MG63 (cell line): Measurements from ENCODE around the gene CYP27B1. TPM values are rescaled to one million over a fixed set of nuclear protein-coding genes. Genes with fewer than 3 reads are reported as not detected.

Experiments used
- DNase-seq: peaks from one replicate; pipeline ENCODE4 v3.0.0-alpha.2; 2020
- H3K27me3 ChIP-seq: fragments of 250-450 bp; sonication (Bioruptor Pico); 2 replicates; pipeline ENCODE4 v1.5.1; 2020; ENCODE audit warnings: mild to moderate bottlenecking, moderate library complexity
- H3K36me3 ChIP-seq: fragments of 250-450 bp; sonication (Bioruptor Pico); 2 replicates; pipeline ENCODE4 v1.5.1; 2020; ENCODE audit warnings: mild to moderate bottlenecking, moderate library complexity
- H3K4me3 ChIP-seq: fragments of 250-450 bp; sonication (Bioruptor Pico); 2 replicates; pipeline ENCODE4 v1.5.1; 2020; ENCODE audit warnings: mild to moderate bottlenecking, moderate library complexity
- H3K9me3 ChIP-seq: fragments of 250-450 bp; sonication (Bioruptor Pico); 2 replicates; pipeline ENCODE4 v1.5.1; 2020; ENCODE audit warnings: mild to moderate bottlenecking, moderate library complexity
- total RNA-seq: library from RNA; depleted of rRNA; stranded (reverse); fragments of >200 nt; shearing (Covaris generic); gene quantifications from 2 replicates; pipeline ENCODE4 v1.2.3, GENCODE V29; 2014; ENCODE audit warnings: low replicate concordance

Gene CYP27B1
- total RNA-seq, 1 experiment from 2014 or later: not detected

DNA sequence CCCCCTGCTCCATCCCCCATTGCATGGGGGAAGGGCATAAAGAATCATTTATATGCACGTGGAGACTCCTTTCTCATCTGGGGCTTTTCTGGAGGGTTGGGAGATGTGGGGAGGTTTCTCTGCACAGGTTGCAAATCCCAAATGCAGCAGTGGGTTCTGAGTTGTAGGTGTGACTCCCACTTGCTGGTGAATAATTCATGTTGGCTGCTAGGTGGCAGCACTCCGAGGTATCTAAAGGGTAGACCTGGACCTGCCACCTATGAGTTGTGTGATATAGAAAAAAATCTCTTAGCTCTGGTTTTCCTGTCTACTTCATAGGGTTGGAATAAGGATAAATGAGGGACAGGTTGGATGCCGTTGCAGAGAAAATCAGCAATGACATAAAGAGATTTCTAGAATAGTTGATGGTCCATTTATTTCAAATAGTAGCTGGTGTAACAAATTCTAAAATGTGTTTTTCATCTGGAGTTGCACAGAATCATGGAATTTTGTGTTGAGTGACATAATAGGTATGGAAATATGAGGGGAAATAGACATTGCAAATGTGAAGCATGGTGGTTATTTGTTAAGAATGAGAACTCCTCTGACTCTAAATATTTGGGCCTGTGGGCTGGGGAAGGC, 7.4 kb downstream of the CYP27B1 start:
- Histone ChIP-seq H3K4me3 (no peak overlapping the region), H3K27me3 (peaks cover 10% of the 10 kb centered on the region), H3K9me3 (no peaks in the 10 kb centered on the region), H3K36me3 (no peaks in the 10 kb centered on the region)
- DNase-seq: no peak

DNA sequence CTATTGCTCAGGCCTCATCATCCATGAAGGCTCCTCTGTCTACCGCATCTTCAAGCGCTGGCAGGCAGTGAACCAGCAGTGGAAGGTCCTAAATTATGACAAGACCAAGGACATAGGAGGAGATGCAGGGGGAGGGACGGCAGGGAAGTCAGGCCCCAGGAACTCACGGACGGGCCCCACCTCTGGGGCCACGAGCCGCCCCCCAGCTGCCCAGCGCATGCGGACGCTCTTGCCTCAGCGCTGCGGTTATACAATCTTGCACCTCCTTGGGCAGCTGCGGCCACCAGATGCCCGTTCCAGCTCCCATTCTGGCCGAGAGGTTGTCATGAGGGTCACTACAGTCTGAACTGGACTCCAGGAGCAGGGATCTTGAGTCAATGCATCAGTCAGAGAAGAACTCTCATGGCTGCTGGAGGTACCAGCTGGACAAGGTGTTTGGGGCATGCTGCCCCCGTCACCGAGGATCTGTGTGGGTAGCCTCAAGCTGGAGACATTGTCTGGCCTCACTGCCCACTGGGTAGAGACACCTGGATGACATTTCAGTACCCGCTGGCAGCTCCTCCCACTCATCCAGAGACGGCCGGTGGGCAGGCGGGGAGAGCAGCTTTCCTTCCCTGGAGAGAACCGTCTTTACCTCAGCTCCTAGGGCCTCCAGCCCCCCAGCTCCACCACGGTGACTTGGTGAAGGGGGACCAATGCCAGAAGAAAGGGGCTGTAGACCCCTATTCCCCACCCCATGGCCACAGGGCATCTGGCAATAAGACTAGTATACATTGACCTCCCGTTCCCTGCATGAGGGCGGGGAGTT, 8.1 kb downstream of the CYP27B1 start:
- Histone ChIP-seq H3K27me3 (peaks cover 3% of the 10 kb centered on the region; the same call in 1 of the 2 replicates), H3K36me3 (no peaks in the 10 kb centered on the region), H3K4me3 (no peak overlapping the region), H3K9me3 (no peaks in the 10 kb centered on the region)
- DNase-seq: no peak

DNA sequence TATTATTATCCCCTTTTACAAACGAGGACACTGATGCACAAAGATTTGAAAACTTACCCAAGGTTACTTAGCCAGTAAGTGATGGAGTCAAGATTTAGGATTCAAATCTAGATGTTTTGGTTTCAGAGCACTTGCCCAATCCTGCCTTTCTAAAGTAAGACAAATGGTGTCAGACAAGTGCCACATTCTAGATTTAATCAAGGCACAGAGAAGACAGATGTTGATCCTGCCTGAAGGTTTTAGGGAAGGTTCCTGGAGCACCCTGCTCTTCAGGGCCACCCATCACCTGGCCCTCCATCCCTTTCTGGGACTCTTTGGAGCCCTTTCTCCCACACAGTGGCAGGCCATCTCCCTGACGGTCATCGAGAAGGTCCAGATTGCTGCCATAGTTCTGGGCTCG, 9.1 kb downstream of the CYP27B1 start:
- no peaks in the 10 kb centered on the region for H3K36me3 ChIP-seq
- no peak overlapping the region for H3K4me3 ChIP-seq
- no peaks in the 10 kb centered on the region for H3K9me3 ChIP-seq
- peaks cover 2% of the 10 kb centered on the region; the same call in 1 of the 2 replicates for H3K27me3 ChIP-seq
- no peak for DNase-seq

- H3K9me3 ChIP-seq: no peaks in the 10 kb centered on the region
- no peak overlapping the region; the same call in 1 of the 2 replicates for H3K4me3 ChIP-seq
- H3K27me3 ChIP-seq: peaks cover 2% of the 10 kb centered on the region; the same call in 1 of the 2 replicates
- no peak for DNase-seq
- no peaks in the 10 kb centered on the region for H3K36me3 ChIP-seq
Observed at GRCh38 chr12:57756406-57757341, 10.2 kb downstream of the CYP27B1 start.

- H3K9me3 ChIP-seq: no peaks in the 10 kb centered on the region
- H3K4me3 ChIP-seq: peak overlapping the region; percentile 35
- H3K27me3 ChIP-seq: peaks cover 2% of the 10 kb centered on the region; the same call in 1 of the 2 replicates
- peaks cover 8% of the 10 kb centered on the region for H3K36me3 ChIP-seq
- no peak for DNase-seq
Observed at GRCh38 chr12:57755454-57756372, 11.2 kb downstream of the CYP27B1 start.

- peaks cover 14% of the 10 kb centered on the region for H3K36me3 ChIP-seq
- peaks cover 2% of the 10 kb centered on the region; the same call in 1 of the 2 replicates for H3K27me3 ChIP-seq
- DNase-seq: no peak
- H3K9me3 ChIP-seq: no peaks in the 10 kb centered on the region
- H3K4me3 ChIP-seq: peak overlapping the region; percentile 36
Observed at GRCh38 chr12:57755194-57755453, 11.8 kb downstream of the CYP27B1 start.

DNA sequence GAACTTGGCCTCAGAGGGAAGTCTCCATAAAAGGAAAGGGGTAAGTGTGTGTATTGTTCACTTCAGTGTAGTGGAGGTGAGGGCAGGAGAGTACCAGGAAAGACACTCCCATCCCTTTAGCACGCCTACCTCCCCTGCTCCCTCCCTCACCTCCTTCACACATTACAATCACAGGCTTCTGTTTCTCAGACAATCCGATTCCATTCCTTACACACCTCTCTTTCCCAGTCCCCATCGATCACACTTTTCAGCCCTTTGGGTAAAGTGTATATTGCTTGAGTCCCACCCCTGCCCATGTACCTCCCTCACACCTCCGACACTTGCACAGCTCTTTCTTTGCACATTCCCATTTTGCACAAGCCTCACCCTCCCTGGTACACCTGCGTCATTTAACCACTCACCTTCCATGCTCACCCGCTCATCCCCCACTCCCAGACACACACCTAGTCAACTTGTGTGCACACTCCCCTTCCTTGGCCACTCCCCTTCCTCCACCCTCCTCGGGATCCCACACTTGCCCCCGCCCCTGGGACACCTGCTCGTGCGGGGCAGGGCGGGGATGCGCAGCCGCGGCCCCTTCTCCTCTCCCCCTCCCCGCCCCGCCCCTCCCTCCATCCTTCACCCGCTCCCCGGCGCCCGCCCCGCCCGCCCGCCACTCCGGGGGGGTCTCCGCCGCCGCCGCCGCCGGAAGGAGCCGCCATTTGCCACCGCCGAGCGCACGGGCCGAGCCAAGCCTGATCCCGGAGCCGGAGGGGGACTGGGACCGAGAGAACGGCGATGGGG, 12.3 kb downstream of the CYP27B1 start, which contains the start of gene MARCHF9:
Gene MARCHF9, plus strand, starts transcription at position 693 of the 783 bp plus-strand sequence. CDS start 426 bp downstream, outside the sequence.
- Histone ChIP-seq H3K36me3 (peaks cover 17% of the 10 kb centered on the region), H3K27me3 (peaks cover 2% of the 10 kb centered on the region; the same call in 1 of the 2 replicates), H3K4me3 (peak within 1 kb of the TSS; percentile 36), H3K9me3 (no peaks in the 10 kb centered on the region)
- peak; percentile 40 for DNase-seq

GRCh38 chr12:57753756-57754337, 13.0 kb downstream of the CYP27B1 start:
- H3K4me3 ChIP-seq: no peak overlapping the region; the same call in 1 of the 2 replicates
- H3K36me3 ChIP-seq: peaks cover 24% of the 10 kb centered on the region
- DNase-seq: no peak
- H3K27me3 ChIP-seq: peaks cover 2% of the 10 kb centered on the region; the same call in 1 of the 2 replicates
- H3K9me3 ChIP-seq: no peaks in the 10 kb centered on the region

GRCh38 chr12:57752668-57753000, 14.2 kb downstream of the CYP27B1 start:
- H3K36me3 ChIP-seq: peaks cover 35% of the 10 kb centered on the region
- peaks cover 2% of the 10 kb centered on the region; the same call in 1 of the 2 replicates for H3K27me3 ChIP-seq
- H3K9me3 ChIP-seq: no peaks in the 10 kb centered on the region
- DNase-seq: no peak
- peak overlapping the region; percentile 80 for H3K4me3 ChIP-seq

DNA sequence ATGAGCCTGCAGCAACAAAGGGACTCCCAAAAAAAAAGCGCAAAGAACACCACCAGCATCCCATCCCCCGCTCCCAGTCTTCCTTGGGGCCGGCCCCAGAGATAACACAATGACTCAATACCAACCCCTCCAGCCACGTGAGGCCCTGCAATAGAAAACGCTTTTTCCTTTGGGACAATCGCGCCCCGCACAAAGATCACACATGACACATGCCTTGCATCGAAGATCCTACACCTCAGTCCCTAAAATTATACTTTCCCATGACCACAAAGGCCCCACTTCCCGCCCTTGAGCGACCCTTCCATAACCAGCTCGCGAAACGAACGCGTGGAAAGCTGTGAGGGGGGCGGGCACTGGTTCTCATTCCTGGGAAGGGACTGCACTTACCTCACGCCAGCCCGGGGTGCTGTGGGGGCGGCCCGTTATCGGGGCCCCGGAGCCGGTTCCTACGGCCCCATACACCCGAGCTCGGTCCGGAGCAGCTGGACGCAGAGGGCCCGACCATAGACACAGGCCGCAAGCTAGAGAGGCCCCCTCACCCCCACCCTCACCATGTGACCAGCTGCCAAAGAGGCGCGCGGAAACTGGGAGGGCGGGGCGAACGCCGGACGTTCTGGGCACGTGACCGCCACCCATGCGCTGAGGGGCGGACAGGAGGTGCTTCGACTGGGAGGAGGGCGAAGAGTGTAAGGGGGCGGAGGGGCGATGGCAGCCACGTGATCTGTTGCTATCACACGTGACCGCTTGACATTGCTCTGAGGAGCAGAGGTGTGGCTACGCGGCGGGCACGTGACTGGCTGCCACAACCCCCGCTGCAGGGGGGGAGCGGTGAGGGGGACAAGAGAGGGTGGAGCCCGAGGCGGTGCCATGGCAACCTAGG, 14.8 kb downstream of the CYP27B1 start, which contains the start of gene CDK4:
Gene CDK4, minus strand, starts transcription at position 523 of the 880 bp plus-strand sequence. CDS start 593 bp downstream, outside the sequence.
- Histone ChIP-seq H3K36me3 (peaks cover 41% of the 10 kb centered on the region), H3K9me3 (no peaks in the 10 kb centered on the region), H3K27me3 (peaks cover 2% of the 10 kb centered on the region; the same call in 1 of the 2 replicates), H3K4me3 (peak within 1 kb of the TSS; percentile 80)
- DNase-seq: peak; percentile 99

DNA sequence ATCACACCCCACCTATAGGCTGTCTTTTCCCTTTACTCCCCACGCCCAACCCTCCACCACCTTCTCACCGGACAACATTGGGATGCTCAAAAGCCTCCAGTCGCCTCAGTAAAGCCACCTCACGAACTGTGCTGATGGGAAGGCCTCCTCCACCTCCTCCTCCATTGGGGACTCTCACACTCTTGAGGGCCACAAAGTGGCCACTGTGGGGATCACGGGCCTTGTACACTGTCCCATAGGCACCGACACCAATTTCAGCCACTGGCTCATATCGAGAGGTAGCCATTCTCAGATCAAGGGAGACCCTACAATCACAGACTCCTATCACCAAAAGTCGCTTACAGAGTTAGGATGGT, 15.5 kb downstream of the CYP27B1 start:
- H3K27me3 ChIP-seq: peaks cover 2% of the 10 kb centered on the region; the same call in 1 of the 2 replicates
- peak overlapping the region; percentile 80 for H3K4me3 ChIP-seq
- peaks cover 41% of the 10 kb centered on the region for H3K36me3 ChIP-seq
- no peak for DNase-seq
- H3K9me3 ChIP-seq: no peaks in the 10 kb centered on the region

DNA sequence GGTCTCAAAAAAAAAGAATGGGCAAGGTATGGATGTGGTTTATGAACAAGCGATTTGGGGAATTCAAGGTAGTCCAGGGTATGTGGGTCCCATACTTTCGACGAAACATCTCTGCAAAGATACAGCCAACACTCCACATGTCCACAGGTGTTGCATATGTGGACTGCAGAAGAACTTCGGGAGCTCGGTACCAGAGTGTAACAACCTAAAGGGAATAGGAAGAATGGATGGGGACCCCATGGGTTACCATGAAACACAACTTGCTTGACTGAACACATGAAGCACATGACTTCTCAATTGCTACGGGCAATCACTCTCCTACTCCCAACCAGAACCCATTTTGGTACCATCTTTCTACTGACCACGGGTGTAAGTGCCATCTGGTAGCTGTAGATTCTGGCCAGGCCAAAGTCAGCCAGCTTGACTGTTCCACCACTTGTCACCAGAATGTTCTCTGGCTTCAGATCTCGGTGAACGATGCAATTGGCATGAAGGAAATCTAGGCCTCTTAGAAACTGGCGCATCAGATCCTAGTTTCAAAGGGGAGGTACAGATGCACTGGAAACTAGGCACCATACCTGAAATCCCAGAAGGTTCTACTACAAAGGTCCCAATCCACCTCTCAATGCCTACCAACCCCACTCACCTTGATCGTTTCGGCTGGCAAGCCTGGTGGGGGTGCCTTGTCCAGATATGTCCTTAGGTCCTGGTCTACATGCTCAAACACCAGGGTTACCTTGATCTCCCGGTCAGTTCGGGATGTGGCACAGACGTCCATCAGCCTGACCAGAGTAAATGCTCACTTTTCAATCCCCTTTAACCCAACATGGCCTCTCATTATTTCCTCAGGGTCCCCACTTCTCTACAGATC, 16.1 kb downstream of the CYP27B1 start:
- H3K4me3 ChIP-seq: peak overlapping the region; percentile 80
- H3K9me3 ChIP-seq: no peaks in the 10 kb centered on the region
- peaks cover under 1% of the 10 kb centered on the region; the same call in 1 of the 2 replicates for H3K27me3 ChIP-seq
- H3K36me3 ChIP-seq: peaks cover 41% of the 10 kb centered on the region
- no peak for DNase-seq

DNA sequence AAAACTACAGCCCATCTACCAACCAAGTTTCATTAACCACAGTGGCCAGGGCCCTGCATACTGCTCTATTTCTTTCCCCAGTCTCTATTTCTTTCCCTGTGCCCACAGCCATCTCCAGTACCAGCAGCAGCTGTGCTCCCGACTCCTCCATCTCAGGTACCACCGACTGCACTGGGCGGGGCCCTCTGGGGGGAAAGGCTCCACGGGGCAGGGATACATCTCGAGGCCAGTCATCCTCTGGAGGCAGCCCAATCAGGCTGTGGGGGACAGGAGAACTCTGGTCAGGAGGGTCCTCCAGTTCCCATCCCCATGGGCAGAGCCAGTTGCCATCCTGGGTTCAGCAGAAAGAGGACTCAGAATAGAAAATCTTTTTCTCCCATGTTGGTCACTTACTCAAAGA, 17.8 kb downstream of the CYP27B1 start:
- Histone ChIP-seq H3K4me3 (no peak overlapping the region), H3K36me3 (peaks cover 46% of the 10 kb centered on the region), H3K27me3 (no peaks in the 10 kb centered on the region; the same call in 1 of the 2 replicates), H3K9me3 (no peaks in the 10 kb centered on the region)
- DNase-seq: no peak
